ENCODE data around the gene ZNF397. TPM values are rescaled to one million over a fixed set of nuclear protein-coding genes. Genes with fewer than 3 reads are reported as not detected.

The ZNF397 gene
- total and polyA plus RNA-seq, 2 donors (not counting 1 experiment from before 2014, with no cell fraction given), result 7.0 to 23.8 TPM

- Histone ChIP-seq H3K4me1 (ENCODE audit: control insufficient read depth, extremely low read depth, insufficient read depth, low read length) (no peaks in the 10 kb centered on the region), H3K36me3 (ENCODE audit: control insufficient read depth, insufficient read depth, low read length) (peaks cover 1% of the 10 kb centered on the region), H4K20me1 (ENCODE audit: control insufficient read depth, extremely low read depth, insufficient read depth, low read length) (no peaks in the 10 kb centered on the region), H3K9me3 (ENCODE audit: control insufficient read depth, insufficient read depth, low read depth, low read length) (no peaks in the 10 kb centered on the region), H3K9ac (ENCODE audit: insufficient read depth, low read length) (no peak overlapping the region), H3K79me2 (ENCODE audit: control insufficient read depth, insufficient read depth, low read length) (no peaks in the 10 kb centered on the region), H2AFZ (ENCODE audit: low read length) (no peak overlapping the region), H3K27me3 (ENCODE audit: control insufficient read depth, insufficient read depth, low read length) (no peaks in the 10 kb centered on the region), H3K4me2 (ENCODE audit: extremely low read depth, insufficient read depth, low read length) (no peak overlapping the region), H3K4me3 (replicated peaks in 1 of 4; ENCODE audit: control extremely low read depth in 1 of 4, insufficient read depth in 1 of 4, low read depth in 3 of 4, low read length in 4 of 4) (no peak overlapping the region), H3K27ac (ENCODE audit: insufficient read depth, low read length) (no peak overlapping the region)
- DNase-seq (ENCODE audit: low read depth in 2 of 2), result no peak
- TF ChIP-seq EZH2 (IDR thresholded peaks at IDR 0.05; ENCODE audit: low read length, missing control alignments) (no peak), CTCF (conservative IDR thresholded peaks at IDR 0.05 in 1 of 2, IDR thresholded peaks at IDR 0.05 in 1 of 2; ENCODE audit: low read depth in 1 of 2, low read length in 2 of 2) (no peak)
Observed at GRCh38 chr18:35268821-35269220, 28.0 kb downstream of the ZNF397 start.

DNA sequence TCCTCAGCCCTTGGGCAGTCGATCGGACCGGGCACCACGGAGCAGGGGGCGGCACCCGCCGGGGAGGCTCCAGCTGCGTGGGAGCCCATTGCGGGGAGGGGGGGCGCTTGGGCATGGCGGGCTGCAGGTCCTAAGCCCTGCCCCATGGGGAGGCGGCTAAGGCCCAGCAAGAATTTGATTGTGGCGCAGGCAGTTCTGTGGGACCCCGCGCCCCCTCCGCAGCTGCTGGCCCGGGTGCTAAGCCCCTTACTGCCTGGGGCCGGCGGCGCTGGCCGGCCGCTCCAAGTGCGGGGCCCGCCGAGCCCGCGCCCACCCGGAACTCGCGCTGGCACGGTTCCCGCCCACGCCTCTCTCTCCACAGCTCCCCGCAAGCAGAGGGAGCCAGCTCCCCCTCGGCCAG is 30.8 kb downstream of the ZNF397 start:
- Histone ChIP-seq H3K4me2 (ENCODE audit: extremely low read depth, insufficient read depth, low read length) (no peak overlapping the region), H3K9me3 (ENCODE audit: control insufficient read depth, insufficient read depth, low read depth, low read length) (no peaks in the 10 kb centered on the region), H3K36me3 (ENCODE audit: control insufficient read depth, insufficient read depth, low read length) (peaks cover 1% of the 10 kb centered on the region), H3K4me1 (ENCODE audit: control insufficient read depth, extremely low read depth, insufficient read depth, low read length) (no peaks in the 10 kb centered on the region), H2AFZ (ENCODE audit: low read length) (no peak overlapping the region), H4K20me1 (ENCODE audit: control insufficient read depth, extremely low read depth, insufficient read depth, low read length) (no peaks in the 10 kb centered on the region), H3K27ac (ENCODE audit: insufficient read depth, low read length) (no peak overlapping the region), H3K79me2 (ENCODE audit: control insufficient read depth, insufficient read depth, low read length) (no peaks in the 10 kb centered on the region), H3K9ac (ENCODE audit: insufficient read depth, low read length) (no peak overlapping the region), H3K27me3 (ENCODE audit: control insufficient read depth, insufficient read depth, low read length) (no peaks in the 10 kb centered on the region), H3K4me3 (replicated peaks in 1 of 4; ENCODE audit: control extremely low read depth in 1 of 4, insufficient read depth in 1 of 4, low read depth in 3 of 4, low read length in 4 of 4) (no peak overlapping the region)
- TF ChIP-seq CTCF (conservative IDR thresholded peaks at IDR 0.05 in 1 of 2, IDR thresholded peaks at IDR 0.05 in 1 of 2; ENCODE audit: low read depth in 1 of 2, low read length in 2 of 2), result no peak
- TF ChIP-seq EZH2 (IDR thresholded peaks at IDR 0.05; ENCODE audit: low read length, missing control alignments), result no peak
- no peak for DNase-seq (ENCODE audit: low read depth in 2 of 2)

- no peak overlapping the region for H2AFZ ChIP-seq (ENCODE audit: low read length)
- H3K36me3 ChIP-seq (ENCODE audit: control insufficient read depth, insufficient read depth, low read length), result no peaks in the 10 kb centered on the region
- no peaks in the 10 kb centered on the region for H3K9me3 ChIP-seq (ENCODE audit: control insufficient read depth, insufficient read depth, low read depth, low read length)
- H3K4me2 ChIP-seq (ENCODE audit: extremely low read depth, insufficient read depth, low read length), result no peak overlapping the region
- no peak overlapping the region for H3K27ac ChIP-seq (ENCODE audit: insufficient read depth, low read length)
- H3K79me2 ChIP-seq (ENCODE audit: control insufficient read depth, insufficient read depth, low read length), result peaks cover 3% of the 10 kb centered on the region
- TF ChIP-seq EZH2 (IDR thresholded peaks at IDR 0.05; ENCODE audit: low read length, missing control alignments), result no peak
- TF ChIP-seq CTCF (conservative IDR thresholded peaks at IDR 0.05 in 1 of 2, IDR thresholded peaks at IDR 0.05 in 1 of 2; ENCODE audit: low read depth in 1 of 2, low read length in 2 of 2), result no peak
- H4K20me1 ChIP-seq (ENCODE audit: control insufficient read depth, extremely low read depth, insufficient read depth, low read length), result no peaks in the 10 kb centered on the region
- no peak for DNase-seq (ENCODE audit: low read depth in 2 of 2)
- H3K9ac ChIP-seq (ENCODE audit: insufficient read depth, low read length), result no peak overlapping the region
- no peaks in the 10 kb centered on the region for H3K27me3 ChIP-seq (ENCODE audit: control insufficient read depth, insufficient read depth, low read length)
- no peak overlapping the region for H3K4me3 ChIP-seq (replicated peaks in 1 of 4; ENCODE audit: control extremely low read depth in 1 of 4, insufficient read depth in 1 of 4, low read depth in 3 of 4, low read length in 4 of 4)
- no peaks in the 10 kb centered on the region for H3K4me1 ChIP-seq (ENCODE audit: control insufficient read depth, extremely low read depth, insufficient read depth, low read length)
Observed at GRCh38 chr18:35276267-35276666, 35.4 kb downstream of the ZNF397 start.

All from fibroblast of lung (primary cell).